ENCODE data around the gene AGO3.
A peak's percentile ranks its signal among the peaks of the same experiment; 100 is the strongest.

Gene AGO3

GRCh38 chr1:36100376-36100775 lies 169.5 kb downstream of the AGO3 start:
- Histone ChIP-seq H3K79me2 (ENCODE audit: insufficient read depth, low read length) (no peaks in the 10 kb centered on the region), H3K4me3 (ENCODE audit: low read depth, low read length, poor library complexity, severe bottlenecking) (no peak overlapping the region), H3K9ac (ENCODE audit: low read length) (no peak overlapping the region), H3K27me3 (ENCODE audit: insufficient read depth, low read length) (no peaks in the 10 kb centered on the region), H3K9me3 (ENCODE audit: low read length) (no peaks in the 10 kb centered on the region), H3K4me2 (ENCODE audit: low read length) (peak overlapping the region; percentile 59; the same call in 1 of the 2 replicates), H3K9me2 (ENCODE audit: low read depth, low read length) (no peaks in the 10 kb centered on the region), H3F3A (ENCODE audit: insufficient read depth, low read length) (no peaks in the 10 kb centered on the region), H3K36me3 (ENCODE audit: insufficient read depth, low read length) (peaks cover 10% of the 10 kb centered on the region; the same call in 1 of the 2 replicates), H4K20me1 (ENCODE audit: insufficient read depth, low read length) (no peaks in the 10 kb centered on the region), H2AFZ (ENCODE audit: low read length) (no peak overlapping the region), H3K4me1 (ENCODE audit: insufficient read depth, low read length, severe bottlenecking) (peaks cover 9% of the 10 kb centered on the region), H3K27ac (ENCODE audit: low read depth, low read length, poor library complexity, severe bottlenecking) (no peak overlapping the region)
- no peak for TF ChIP-seq EZH2 (IDR thresholded peaks at IDR 0.05; ENCODE audit: borderline replicate concordance, low read length)
- no peak for TF ChIP-seq CTCF (IDR thresholded peaks at IDR 0.05; ENCODE audit: low read length)

- H3K9me2 ChIP-seq (ENCODE audit: low read depth, low read length) = no peaks in the 10 kb centered on the region
Measured at GRCh38 chr1:36101546-36101945, 170.6 kb downstream of the AGO3 start.

GRCh38 chr1:36106269-36106668 lies 175.4 kb downstream of the AGO3 start:
- Histone ChIP-seq H3K27me3 (ENCODE audit: insufficient read depth, low read length) (no peaks in the 10 kb centered on the region), H3F3A (ENCODE audit: insufficient read depth, low read length) (no peaks in the 10 kb centered on the region), H4K20me1 (ENCODE audit: insufficient read depth, low read length) (no peaks in the 10 kb centered on the region), H3K79me2 (ENCODE audit: insufficient read depth, low read length) (no peaks in the 10 kb centered on the region), H3K27ac (ENCODE audit: low read depth, low read length, poor library complexity, severe bottlenecking) (no peak overlapping the region), H3K4me1 (ENCODE audit: insufficient read depth, low read length, severe bottlenecking) (no peaks in the 10 kb centered on the region), H3K4me3 (ENCODE audit: low read depth, low read length, poor library complexity, severe bottlenecking) (no peak overlapping the region), H3K36me3 (ENCODE audit: insufficient read depth, low read length) (no peaks in the 10 kb centered on the region), H3K9me3 (ENCODE audit: low read length) (no peaks in the 10 kb centered on the region), H3K9me2 (ENCODE audit: low read depth, low read length) (no peaks in the 10 kb centered on the region), H3K9ac (ENCODE audit: low read length) (no peak overlapping the region), H3K4me2 (ENCODE audit: low read length) (no peak overlapping the region), H2AFZ (ENCODE audit: low read length) (no peak overlapping the region)
- TF ChIP-seq EZH2 (IDR thresholded peaks at IDR 0.05; ENCODE audit: borderline replicate concordance, low read length) = no peak
- TF ChIP-seq CTCF (IDR thresholded peaks at IDR 0.05; ENCODE audit: low read length) = no peak

More at GRCh38 chr1:36101546-36101945, 170.6 kb downstream of the AGO3 start:
- Histone ChIP-seq H3K27me3 (ENCODE audit: insufficient read depth, low read length) (no peaks in the 10 kb centered on the region), H4K20me1 (ENCODE audit: insufficient read depth, low read length) (no peaks in the 10 kb centered on the region), H3K4me2 (ENCODE audit: low read length) (no peak overlapping the region), H3K4me3 (ENCODE audit: low read depth, low read length, poor library complexity, severe bottlenecking) (no peak overlapping the region), H2AFZ (ENCODE audit: low read length) (no peak overlapping the region), H3K36me3 (ENCODE audit: insufficient read depth, low read length) (no peaks in the 10 kb centered on the region), H3K9ac (ENCODE audit: low read length) (no peak overlapping the region), H3K27ac (ENCODE audit: low read depth, low read length, poor library complexity, severe bottlenecking) (no peak overlapping the region), H3K4me1 (ENCODE audit: insufficient read depth, low read length, severe bottlenecking) (peaks cover 9% of the 10 kb centered on the region), H3K9me3 (ENCODE audit: low read length) (no peaks in the 10 kb centered on the region), H3K79me2 (ENCODE audit: insufficient read depth, low read length) (no peaks in the 10 kb centered on the region), H3F3A (ENCODE audit: insufficient read depth, low read length) (no peaks in the 10 kb centered on the region)
- TF ChIP-seq EZH2 (IDR thresholded peaks at IDR 0.05; ENCODE audit: borderline replicate concordance, low read length) (no peak), CTCF (IDR thresholded peaks at IDR 0.05; ENCODE audit: low read length) (no peak)
